Heart left ventricle (tissue), 13 donors: ENCODE measurements around the gene APOBEC2.
A peak's percentile ranks its signal among the peaks of the same experiment; 100 is the strongest.

Experiments
- CTCF ChIP-seq, 12 donors: fragments of 200-600 bp; sonication (generic) in 4 of 12; IDR thresholded peaks; one replicate each; pipeline versions ENCODE4 v1.5.0 to v1.8.0; 2018 to 2022; ENCODE audit warnings: antibody characterized with exemption in 12 of 12, mild to moderate bottlenecking in 5 of 12
- POLR2A ChIP-seq, 2 donors: fragments of 450-650 bp; IDR thresholded peaks; one replicate each; pipeline ENCODE4 v1.6.1; 2017; ENCODE audit warnings: antibody characterized with exemption in 2 of 2, mild to moderate bottlenecking in 2 of 2, moderate library complexity in 2 of 2
- donor health status: ischemic (EF 13 %, LVEDD 7.1; RV severe dilation, severe dysfunction).
- donor health status: DM: no; HTN: yes; CAD: no.
- donor health status: DM: no; HTN: no; CAD: no.
- donor health status: ischemic (EF 25% LVEDD 6.9; RV normal size, moderate dysfunction).
- donor health status: ischemic (EF 25% LVEDD 5.7; RV mildly dilated, moderate dysfunction).
- donor health status: ischemic (EF 35%, LVEDD 5.7; RV mildly dilated, moderate dysfunction).
- donor health status: nonischemic (EF 11% LVEDD 7.7; RV severe dilation, severe dysfunction).
- donor health status: DM: yes; HTN: yes; CAD: no.
- donor health status: PGD.
- donor health status: ischemic (EF 29% LVEDD 5.4; RV normal size, mild dysfunction).
- donor health status: nonischemic (EF 23%, LVEDD 6.1; RV moderate dilation, normal function).

GRCh38 chr6:41021832-41022231, 31.2 kb upstream of the APOBEC2 start:
- TF ChIP-seq CTCF (IDR thresholded peaks at IDR 0.05) (peak in 9 of 12 donors; percentile 16 to 52 (median 33)), POLR2A (IDR thresholded peaks at IDR 0.05) (no peak)
